ENCODE results near the gene HRCT1.

Gene HRCT1

GRCh38 chr9:35945341-35946018, 39.5 kb downstream of the HRCT1 start:
- DNase-seq, result peak; percentile 73

DNA sequence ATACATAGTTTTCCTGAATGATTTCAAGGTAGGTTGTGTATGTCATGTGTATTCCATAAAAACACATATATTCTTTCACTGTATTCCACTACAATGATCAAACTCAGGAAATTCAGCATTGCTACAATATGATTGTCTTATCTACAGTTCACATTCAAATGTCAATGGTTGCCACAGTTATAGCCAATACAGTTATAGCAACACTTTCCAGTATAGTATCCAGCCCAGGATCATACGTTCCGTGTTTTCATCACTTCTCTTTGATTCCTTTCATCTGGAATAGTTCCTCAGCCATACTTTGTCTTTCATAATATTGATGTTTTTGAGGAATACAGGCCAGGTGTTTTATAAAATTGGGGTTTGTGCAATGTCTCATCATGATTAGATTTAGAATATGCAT, 42.4 kb downstream of the HRCT1 start:
- DNase-seq, result no peak

DNA sequence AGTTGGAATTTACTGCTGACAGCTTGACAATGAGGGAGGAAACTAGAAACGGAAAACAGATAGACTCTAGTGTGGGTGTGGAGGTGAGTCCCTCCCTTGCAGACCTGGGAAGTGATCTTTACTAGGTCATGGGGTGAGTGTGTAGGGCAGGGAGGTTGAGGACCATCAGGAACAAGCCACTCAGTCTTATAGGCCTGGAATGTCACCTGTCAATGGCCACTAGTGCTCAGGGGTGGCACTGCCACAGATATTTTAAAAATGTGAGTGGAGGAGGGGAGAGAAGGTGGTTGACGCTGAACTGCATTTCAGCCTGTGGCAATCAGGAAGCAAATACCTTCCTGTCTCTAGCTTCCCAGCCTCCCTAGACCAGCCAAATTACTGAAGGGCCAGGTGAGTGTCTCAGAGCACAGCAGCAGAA, 42.9 kb downstream of the HRCT1 start:
- no peak for DNase-seq

DNA sequence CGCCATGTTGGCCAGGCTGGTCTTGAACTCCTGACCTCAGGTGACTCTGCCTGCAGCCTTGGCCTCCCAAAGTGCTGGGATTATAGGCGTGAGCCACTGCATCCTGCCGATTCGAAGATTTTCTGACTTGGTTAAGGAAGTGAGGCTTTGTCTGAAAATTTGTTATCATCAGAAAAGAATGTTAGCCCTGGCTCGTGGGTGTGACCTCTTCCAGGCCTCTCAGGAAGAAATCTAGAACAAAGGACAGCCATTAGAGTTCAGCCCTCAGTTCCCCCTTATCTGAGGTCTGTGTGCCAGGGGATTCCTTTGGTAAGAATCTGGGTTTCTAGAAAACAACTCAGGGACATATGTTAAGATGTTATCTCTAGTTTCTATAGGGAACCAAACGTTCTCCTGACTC, 45.7 kb downstream of the HRCT1 start:
- DNase-seq, result no peak

GRCh38 chr9:35952526-35953191, 46.7 kb downstream of the HRCT1 start:
- DNase-seq, result no peak

GRCh38 chr9:35954942-35955546, 49.0 kb downstream of the HRCT1 start:
- peak; percentile 74 for DNase-seq

DNA sequence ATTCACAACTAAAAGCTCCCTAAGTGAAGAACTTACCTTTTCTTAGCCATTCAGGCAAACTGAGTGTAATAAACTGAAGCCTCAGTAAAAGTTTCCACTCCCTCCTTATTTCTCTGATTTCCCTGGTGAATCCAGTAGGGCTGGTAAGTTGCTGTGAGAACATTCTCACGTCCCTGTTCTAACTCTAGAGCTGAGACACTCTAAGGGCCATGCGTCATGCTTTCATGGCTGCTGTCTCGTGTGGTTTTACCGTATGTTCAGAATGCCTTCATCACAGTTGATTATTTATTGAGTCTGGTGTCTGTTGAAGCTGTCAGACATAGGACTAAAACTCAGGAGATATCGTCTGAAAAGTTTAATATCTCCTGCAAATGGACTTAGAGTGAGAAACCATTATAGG, 50.6 kb downstream of the HRCT1 start:
- DNase-seq, result no peak

Data from inflammatory macrophage treated with lipopolysaccharide for 4 hours (primary cell).